HepG2 (cell line): ENCODE measurements around the gene HACL1. TPM values are rescaled to one million over a fixed set of nuclear protein-coding genes. Genes with fewer than 3 reads are reported as not detected.

Source experiments
- ARNTL ChIP-seq: sonication (generic); formaldehyde crosslinking; IDR thresholded peaks from 2 replicates; pipeline ENCODE4 v1.4.0; 2020; ENCODE audit warnings: mild to moderate bottlenecking, missing genetic modification reagents
- BCL3 ChIP-seq: sonication (generic); formaldehyde crosslinking; IDR thresholded peaks from 2 replicates; pipeline ENCODE4 v1.5.1; 2020; ENCODE audit warnings: mild to moderate bottlenecking, missing genetic modification reagents, moderate library complexity
- EHMT2 ChIP-seq: fragments of 200-600 bp; sonication (generic); IDR thresholded peaks from 2 replicates; pipeline ENCODE4 v1.7.0; 2017; ENCODE audit warnings: antibody characterized with exemption, low read depth, low read length, borderline replicate concordance
- FOSL2 ChIP-seq: sonication (generic); formaldehyde crosslinking; IDR thresholded peaks from 2 replicates; pipeline ENCODE4 v1.4.0; 2020; ENCODE audit warnings: missing genetic modification reagents
- SRF ChIP-seq: IDR thresholded peaks from 2 replicates; pipeline ENCODE4 v1.6.1; 2011; ENCODE audit warnings: mild to moderate bottlenecking, low read depth, low read length, moderate library complexity
- TBX2 ChIP-seq: sonication (generic); formaldehyde crosslinking; IDR thresholded peaks from 2 replicates; pipeline ENCODE4 v1.5.0; 2020; ENCODE audit warnings: missing genetic modification reagents, mild to moderate bottlenecking, borderline replicate concordance
- THAP7 ChIP-seq: sonication (generic); formaldehyde crosslinking; IDR thresholded peaks from 2 replicates; pipeline ENCODE4 v1.8.1; 2023; ENCODE audit warnings: mild to moderate bottlenecking, missing genetic modification reagents
- YEATS2 ChIP-seq: sonication (generic); formaldehyde crosslinking; IDR thresholded peaks from 2 replicates; pipeline ENCODE4 v1.4.0; 2020; ENCODE audit warnings: missing genetic modification reagents, borderline replicate concordance
- ZBTB25 ChIP-seq: IDR thresholded peaks from 2 replicates; pipeline ENCODE4 v1.6.1; 2018; ENCODE audit warnings: missing genetic modification reagents
- ZNF432 ChIP-seq: sonication (generic); formaldehyde crosslinking; IDR thresholded peaks from 2 replicates; pipeline ENCODE4 v1.5.0; 2020; ENCODE audit warnings: missing genetic modification reagents, mild to moderate bottlenecking, borderline replicate concordance
- ZNF441 ChIP-seq: sonication (generic); formaldehyde crosslinking; IDR thresholded peaks from 2 replicates; pipeline ENCODE4 v1.7.0; 2021; ENCODE audit warnings: missing genetic modification reagents, borderline replicate concordance
- ZNF530 ChIP-seq: sonication (generic); formaldehyde crosslinking; IDR thresholded peaks from 2 replicates; pipeline ENCODE4 v1.5.0; 2020; ENCODE audit warnings: low read depth, mild to moderate bottlenecking, missing genetic modification reagents
- polyA plus RNA-seq, 8 experiments: library from polyadenylated mRNA; depleted of rRNA in 3 of 8; stranded (reverse) in 7 of 8; unstranded in 1 of 8; fragments of >200 nt; fragmentation: Illumina TruSeq in 4 of 8; extraction: Trizol in 4 of 8; gene quantifications; 2 replicates each; pipeline versions ENCODE4 v1.2.1 to v1.2.3, GENCODE V29; 2011 to 2016; ENCODE audit warnings: low read depth in 4 of 8, missing spikeins in 1 of 8, mixed read lengths in 1 of 8; ENCODE audit not compliant: insufficient read depth in 1 of 8
- total RNA-seq, 5 experiments: library from RNA; depleted of rRNA; stranded (reverse); fragments of >200 nt; fragmentation: Illumina TruSeq; extraction: Trizol; gene quantifications; 2 replicates each; pipeline ENCODE4 v1.2.3, GENCODE V29; 2016; ENCODE audit warnings: low read depth in 1 of 5
- TF ChIP-seq, protein P1 (sequence below): sonication (generic); formaldehyde crosslinking; IDR thresholded peaks from 2 replicates; pipeline ENCODE4 v1.4.0; 2020; ENCODE audit warnings: mild to moderate bottlenecking, missing genetic modification reagents
- TF ChIP-seq, protein P2 (sequence below): IDR thresholded peaks from 2 replicates; pipeline ENCODE4 v1.6.1; 2016; ENCODE audit warnings: low read depth, control low read depth
- TF ChIP-seq, protein P3 (sequence below): sonication (generic); formaldehyde crosslinking; IDR thresholded peaks from 2 replicates; pipeline ENCODE4 v1.5.0; 2020; ENCODE audit warnings: missing genetic modification reagents, mild to moderate bottlenecking, borderline replicate concordance

The HACL1 gene
- total and polyA plus RNA-seq, 2 of the 13 experiments (the other 11 are each of a cell fraction or from before 2014, with no cell fraction given): 22.1 to 25.7 TPM

- TF ChIP-seq, protein P1, sequence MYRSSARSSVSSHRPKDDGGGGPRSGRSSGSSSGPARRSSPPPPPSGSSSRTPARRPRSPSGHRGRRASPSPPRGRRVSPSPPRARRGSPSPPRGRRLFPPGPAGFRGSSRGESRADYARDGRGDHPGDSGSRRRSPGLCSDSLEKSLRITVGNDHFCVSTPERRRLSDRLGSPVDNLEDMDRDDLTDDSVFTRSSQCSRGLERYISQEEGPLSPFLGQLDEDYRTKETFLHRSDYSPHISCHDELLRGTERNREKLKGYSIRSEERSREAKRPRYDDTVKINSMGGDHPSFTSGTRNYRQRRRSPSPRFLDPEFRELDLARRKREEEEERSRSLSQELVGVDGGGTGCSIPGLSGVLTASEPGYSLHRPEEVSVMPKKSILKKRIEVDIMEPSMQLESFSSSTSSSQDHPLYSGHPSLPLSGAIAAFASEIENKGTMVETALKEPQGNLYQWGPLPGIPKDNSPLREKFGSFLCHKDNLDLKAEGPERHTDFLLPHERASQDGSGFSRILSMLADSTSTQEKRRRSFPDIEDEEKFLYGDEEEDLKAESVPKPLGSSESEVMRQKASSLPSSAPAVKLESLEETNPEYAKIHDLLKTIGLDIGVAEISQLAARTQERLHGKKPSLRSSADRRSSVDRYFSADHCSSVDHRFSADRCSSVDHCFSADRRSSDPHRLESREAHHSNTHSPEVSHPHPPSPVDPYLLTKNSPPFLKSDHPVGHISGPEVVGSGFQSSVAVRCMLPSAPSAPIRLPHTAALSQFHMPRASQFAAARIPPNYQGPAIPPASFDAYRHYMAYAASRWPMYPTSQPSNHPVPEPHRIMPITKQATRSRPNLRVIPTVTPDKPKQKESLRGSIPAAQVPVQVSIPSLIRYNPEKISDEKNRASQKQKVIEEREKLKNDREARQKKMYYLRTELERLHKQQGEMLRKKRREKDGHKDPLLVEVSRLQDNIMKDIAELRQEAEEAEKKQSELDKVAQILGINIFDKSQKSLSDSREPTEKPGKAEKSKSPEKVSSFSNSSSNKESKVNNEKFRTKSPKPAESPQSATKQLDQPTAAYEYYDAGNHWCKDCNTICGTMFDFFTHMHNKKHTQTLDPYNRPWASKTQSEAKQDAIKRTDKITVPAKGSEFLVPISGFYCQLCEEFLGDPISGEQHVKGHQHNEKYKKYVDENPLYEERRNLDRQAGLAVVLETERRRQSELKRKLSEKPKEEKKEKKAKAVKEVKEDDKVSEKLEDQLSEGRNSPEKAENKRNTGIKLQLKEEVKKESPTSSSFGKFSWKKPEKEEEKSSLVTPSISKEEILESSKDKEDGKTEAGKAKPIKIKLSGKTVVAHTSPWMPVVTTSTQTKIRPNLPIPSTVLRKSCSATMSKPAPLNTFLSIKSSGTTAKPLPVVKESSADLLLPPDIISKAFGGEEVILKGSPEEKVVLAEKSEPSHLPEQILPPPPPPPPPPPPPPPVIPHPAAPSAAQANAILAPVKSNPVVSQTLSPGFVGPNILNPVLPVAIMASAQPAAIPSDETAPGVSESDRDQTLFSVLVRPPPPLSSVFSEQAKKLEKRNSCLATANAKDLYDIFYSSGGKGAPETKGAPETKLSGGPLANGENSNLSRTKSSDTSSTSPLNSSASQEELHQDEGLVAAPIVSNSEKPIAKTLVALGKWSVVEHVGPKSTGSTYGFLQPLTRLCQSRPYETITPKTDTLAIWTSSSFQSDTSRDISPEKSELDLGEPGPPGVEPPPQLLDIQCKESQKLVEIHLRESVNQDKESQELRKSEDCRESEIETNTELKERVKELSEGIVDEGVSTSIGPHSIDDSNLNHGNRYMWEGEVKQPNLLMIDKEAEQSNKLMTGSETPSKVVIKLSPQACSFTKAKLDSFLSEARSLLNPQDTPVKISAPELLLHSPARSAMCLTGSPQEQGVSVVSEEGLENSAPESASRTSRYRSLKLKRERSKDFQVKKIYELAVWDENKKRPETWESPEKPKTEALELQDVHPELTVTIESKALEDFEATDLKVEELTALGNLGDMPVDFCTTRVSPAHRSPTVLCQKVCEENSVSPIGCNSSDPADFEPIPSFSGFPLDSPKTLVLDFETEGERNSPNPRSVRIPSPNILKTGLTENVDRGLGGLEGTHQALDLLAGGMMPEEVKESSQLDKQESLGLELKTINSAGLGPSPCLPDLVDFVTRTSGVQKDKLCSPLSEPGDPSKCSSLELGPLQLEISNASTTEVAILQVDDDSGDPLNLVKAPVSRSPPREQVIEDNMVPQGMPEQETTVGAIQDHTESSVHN: no peak
- TF ChIP-seq ZNF432 (CRISPR knock-in tag) (no peak), ARNTL (CRISPR knock-in tag) (no peak; the same call in 1 of the 2 replicates), TBX2 (CRISPR knock-in tag) (peak; percentile 99), ZNF530 (CRISPR knock-in tag) (no peak), THAP7 (CRISPR knock-in tag) (peak; percentile 46; the same call in 1 of the 2 replicates), EHMT2 (no peak), BCL3 (CRISPR knock-in tag) (no peak; the same call in 1 of the 2 replicates), YEATS2 (peak; percentile 84), FOSL2 (CRISPR knock-in tag) (peak; percentile 15; the same call in 1 of the 2 replicates), ZBTB25 (CRISPR knock-in tag) (peak; percentile 81), ZNF441 (CRISPR knock-in tag) (peak; percentile 55; the same call in 1 of the 2 replicates), SRF (no peak)
- TF ChIP-seq, protein P2, sequence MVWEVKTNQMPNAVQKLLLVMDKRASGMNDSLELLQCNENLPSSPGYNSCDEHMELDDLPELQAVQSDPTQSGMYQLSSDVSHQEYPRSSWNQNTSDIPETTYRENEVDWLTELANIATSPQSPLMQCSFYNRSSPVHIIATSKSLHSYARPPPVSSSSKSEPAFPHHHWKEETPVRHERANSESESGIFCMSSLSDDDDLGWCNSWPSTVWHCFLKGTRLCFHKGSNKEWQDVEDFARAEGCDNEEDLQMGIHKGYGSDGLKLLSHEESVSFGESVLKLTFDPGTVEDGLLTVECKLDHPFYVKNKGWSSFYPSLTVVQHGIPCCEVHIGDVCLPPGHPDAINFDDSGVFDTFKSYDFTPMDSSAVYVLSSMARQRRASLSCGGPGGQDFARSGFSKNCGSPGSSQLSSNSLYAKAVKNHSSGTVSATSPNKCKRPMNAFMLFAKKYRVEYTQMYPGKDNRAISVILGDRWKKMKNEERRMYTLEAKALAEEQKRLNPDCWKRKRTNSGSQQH (CRISPR knock-in tag): no peak
- TF ChIP-seq, protein P3, sequence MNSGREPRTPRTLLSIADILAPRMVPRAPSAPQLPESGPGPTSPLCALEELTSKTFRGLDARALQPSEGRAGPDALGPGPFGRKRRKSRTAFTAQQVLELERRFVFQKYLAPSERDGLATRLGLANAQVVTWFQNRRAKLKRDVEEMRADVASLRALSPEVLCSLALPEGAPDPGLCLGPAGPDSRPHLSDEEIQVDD: no peak
These were observed at the start of gene HACL1, which contains the start of gene BTD (continued) for GRCh38 chr3:15601399-15602145.
